HL-60 (cell line): ENCODE measurements around the gene ZNHIT6.
"Not testable (repeated sequence)": the region's sequence is repeated elsewhere in the genome, so short reads cannot be mapped to it uniquely, and the experiment has no call there.

Experiments
- DNase-seq, 2 experiments: peaks; one replicate each; pipeline ENCODE4 v3.0.0-alpha.2; 2010 to 2020; ENCODE audit warnings: low read depth in 1 of 2, low spot score in 1 of 2
- H3K27ac ChIP-seq: fragments of 250-450 bp; sonication (Bioruptor Pico); replicated peaks from 2 replicates; pipeline ENCODE4 v1.5.1; 2020; ENCODE audit warnings: mild to moderate bottlenecking, moderate library complexity
- H3K27me3 ChIP-seq: fragments of 250-450 bp; sonication (Bioruptor Pico); 2 replicates; pipeline ENCODE4 v1.5.1; 2021; ENCODE audit warnings: mild to moderate bottlenecking, moderate library complexity; ENCODE audit not compliant: insufficient read depth, poor library complexity, severe bottlenecking
- H3K4me3 ChIP-seq: replicated peaks from 2 replicates; pipeline ENCODE4 v1.5.1; 2011; ENCODE audit warnings: mild to moderate bottlenecking, control low read depth, low read length; ENCODE audit not compliant: insufficient read depth
- GABPA ChIP-seq: IDR thresholded peaks from 2 replicates; pipeline ENCODE4 v1.6.1; 2012; ENCODE audit warnings: low read depth
- POLR2AphosphoS5 ChIP-seq: IDR thresholded peaks from 2 replicates; pipeline ENCODE4 v1.6.1; 2012; ENCODE audit warnings: low read depth
- REST ChIP-seq: IDR thresholded peaks from 2 replicates; pipeline ENCODE4 v1.6.1; 2012; ENCODE audit warnings: low read depth; ENCODE audit not compliant: insufficient replicate concordance
- SPI1 ChIP-seq: IDR thresholded peaks from 2 replicates; pipeline ENCODE4 v1.6.1; 2012; ENCODE audit warnings: low read depth, mild to moderate bottlenecking, borderline replicate concordance
- TF ChIP-seq, protein P1 (sequence below): IDR thresholded peaks from one replicate; pipeline ENCODE4 v1.5.1; 2011; ENCODE audit warnings: low read length, control low read depth, inconsistent platforms; ENCODE audit not compliant: insufficient read depth

The ZNHIT6 gene

GRCh38 chr1:85649591-85649990, 58.6 kb downstream of the ZNHIT6 start:
- no peak overlapping the region for H3K4me3 ChIP-seq
- no peak overlapping the region for H3K27ac ChIP-seq
- H3K27me3 ChIP-seq = no peaks in the 10 kb centered on the region
- no peak for DNase-seq
- TF ChIP-seq REST = no peak
- no peak for TF ChIP-seq SPI1
- TF ChIP-seq POLR2AphosphoS5 = no peak
- TF ChIP-seq, protein P1, sequence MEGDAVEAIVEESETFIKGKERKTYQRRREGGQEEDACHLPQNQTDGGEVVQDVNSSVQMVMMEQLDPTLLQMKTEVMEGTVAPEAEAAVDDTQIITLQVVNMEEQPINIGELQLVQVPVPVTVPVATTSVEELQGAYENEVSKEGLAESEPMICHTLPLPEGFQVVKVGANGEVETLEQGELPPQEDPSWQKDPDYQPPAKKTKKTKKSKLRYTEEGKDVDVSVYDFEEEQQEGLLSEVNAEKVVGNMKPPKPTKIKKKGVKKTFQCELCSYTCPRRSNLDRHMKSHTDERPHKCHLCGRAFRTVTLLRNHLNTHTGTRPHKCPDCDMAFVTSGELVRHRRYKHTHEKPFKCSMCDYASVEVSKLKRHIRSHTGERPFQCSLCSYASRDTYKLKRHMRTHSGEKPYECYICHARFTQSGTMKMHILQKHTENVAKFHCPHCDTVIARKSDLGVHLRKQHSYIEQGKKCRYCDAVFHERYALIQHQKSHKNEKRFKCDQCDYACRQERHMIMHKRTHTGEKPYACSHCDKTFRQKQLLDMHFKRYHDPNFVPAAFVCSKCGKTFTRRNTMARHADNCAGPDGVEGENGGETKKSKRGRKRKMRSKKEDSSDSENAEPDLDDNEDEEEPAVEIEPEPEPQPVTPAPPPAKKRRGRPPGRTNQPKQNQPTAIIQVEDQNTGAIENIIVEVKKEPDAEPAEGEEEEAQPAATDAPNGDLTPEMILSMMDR = no peak
- no peak for TF ChIP-seq GABPA

- not testable (repeated sequence) for H3K27ac ChIP-seq, DNase-seq, H3K4me3 ChIP-seq, H3K27me3 ChIP-seq
Observed at GRCh38 chr1:85641598-85642556, 66.4 kb downstream of the ZNHIT6 start.

- not testable (repeated sequence) for DNase-seq, H3K27me3 ChIP-seq, H3K4me3 ChIP-seq, H3K27ac ChIP-seq
Observed at GRCh38 chr1:85639920-85640319, 68.3 kb downstream of the ZNHIT6 start.

GRCh38 chr1:85638412-85638811, 69.8 kb downstream of the ZNHIT6 start:
- Histone ChIP-seq H3K27me3 (no peaks in the 10 kb centered on the region), H3K27ac (no peak overlapping the region), H3K4me3 (no peak overlapping the region)
- TF ChIP-seq REST (no peak), SPI1 (no peak), POLR2AphosphoS5 (no peak), GABPA (no peak)
- TF ChIP-seq, protein P1 = no peak
- no peak for DNase-seq

DNA sequence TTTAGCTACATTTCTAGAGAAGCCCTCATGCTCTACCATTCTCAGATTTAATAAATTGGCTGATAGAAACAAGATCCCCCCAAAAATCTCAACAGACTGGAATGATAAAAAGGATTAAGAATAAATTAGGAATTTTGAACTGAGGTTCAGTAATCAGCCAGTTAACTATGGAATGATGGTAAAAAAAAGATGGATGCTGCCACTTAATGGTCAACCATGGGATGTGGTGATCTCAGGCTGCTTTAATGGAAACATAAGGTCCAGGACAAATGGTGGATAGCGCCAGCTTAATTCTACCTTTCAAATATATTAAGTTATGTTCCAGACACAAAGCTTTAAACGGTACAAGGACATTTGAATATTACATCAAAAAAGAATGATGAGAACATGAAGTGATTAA, 77.7 kb downstream of the ZNHIT6 start:
- Histone ChIP-seq H3K27ac (no peak overlapping the region), H3K27me3 (no peaks in the 10 kb centered on the region), H3K4me3 (no peak overlapping the region)
- DNase-seq = no peak
- TF ChIP-seq GABPA = no peak
- no peak for TF ChIP-seq POLR2AphosphoS5
- TF ChIP-seq, protein P1 = no peak
- TF ChIP-seq SPI1 = no peak
- TF ChIP-seq REST = no peak
